Thoracic aorta (tissue), 2 donors: ENCODE results near the gene PRRC2B. TPM values are rescaled to one million over a fixed set of nuclear protein-coding genes. Genes with fewer than 3 reads are reported as not detected.

ENCODE experiments used
- ATAC-seq: fragments of 150-250 bp; one replicate; pipeline ENCODE4 v1.8.0; 2017; ENCODE audit warnings: low read depth; ENCODE audit not compliant: insufficient number of reproducible peaks, low FRiP score
- DNase-seq: peaks from one replicate; pipeline ENCODE4 v3.0.0-alpha.2; 2020; ENCODE audit warnings: low spot score
- H3K27ac ChIP-seq, 2 donors: fragments of 200-600 bp; sonication (generic); 1 replicate in 1 of 2; 2 replicates in 1 of 2; pipeline ENCODE4 v1.5.1; 2016; ENCODE audit warnings: mild to moderate bottlenecking in 2 of 2, moderate library complexity in 2 of 2
- H3K27me3 ChIP-seq: fragments of 200-600 bp; sonication (generic); replicated peaks from 2 replicates; pipeline ENCODE4 v1.6.0; 2016; ENCODE audit warnings: mild to moderate bottlenecking; ENCODE audit not compliant: insufficient read depth
- H3K36me3 ChIP-seq: fragments of 200-600 bp; sonication (generic); one replicate; pipeline ENCODE4 v1.5.1; 2016
- H3K4me1 ChIP-seq, 2 donors: fragments of 200-600 bp; sonication (generic); 1 replicate in 1 of 2; 2 replicates in 1 of 2; pipeline versions ENCODE4 v1.5.1 to v1.6.0; 2016; ENCODE audit warnings: low read depth in 2 of 2, mild to moderate bottlenecking in 1 of 2; ENCODE audit not compliant: control insufficient read depth in 1 of 2
- H3K4me3 ChIP-seq: fragments of 200-600 bp; sonication (generic); 2 replicates; pipeline ENCODE4 v1.5.1; 2016; ENCODE audit warnings: mild to moderate bottlenecking
- H3K9me3 ChIP-seq: fragments of 200-600 bp; sonication (generic); 2 replicates; pipeline ENCODE4 v1.5.1; 2016
- total RNA-seq, 2 donors: library from RNA; depleted of rRNA; stranded (reverse); fragments of >200 nt; gene quantifications; one replicate each; pipeline versions ENCODE4 v1.1.0 to v1.2.3, GENCODE V29; 2016
- TF ChIP-seq, protein P1 (sequence below): fragments of 200-600 bp; sonication (generic); IDR thresholded peaks from one replicate; pipeline ENCODE4 v1.5.1; 2019; ENCODE audit warnings: antibody characterized with exemption

Gene PRRC2B
- total RNA-seq, 2 donors from 2014 or later: 162 to 198 TPM

- Histone ChIP-seq H3K27ac (peak overlapping the region; percentile 39 to 52), H3K4me3 (no peak overlapping the region), H3K27me3 (no peaks in the 10 kb centered on the region), H3K9me3 (no peaks in the 10 kb centered on the region), H3K36me3 (peaks cover 86% of the 10 kb centered on the region), H3K4me1 (peaks cover 0 to 16% of the 10 kb centered on the region in 2 donors)
- DNase-seq: no peak
- no peak for ATAC-seq
- TF ChIP-seq, protein P1, sequence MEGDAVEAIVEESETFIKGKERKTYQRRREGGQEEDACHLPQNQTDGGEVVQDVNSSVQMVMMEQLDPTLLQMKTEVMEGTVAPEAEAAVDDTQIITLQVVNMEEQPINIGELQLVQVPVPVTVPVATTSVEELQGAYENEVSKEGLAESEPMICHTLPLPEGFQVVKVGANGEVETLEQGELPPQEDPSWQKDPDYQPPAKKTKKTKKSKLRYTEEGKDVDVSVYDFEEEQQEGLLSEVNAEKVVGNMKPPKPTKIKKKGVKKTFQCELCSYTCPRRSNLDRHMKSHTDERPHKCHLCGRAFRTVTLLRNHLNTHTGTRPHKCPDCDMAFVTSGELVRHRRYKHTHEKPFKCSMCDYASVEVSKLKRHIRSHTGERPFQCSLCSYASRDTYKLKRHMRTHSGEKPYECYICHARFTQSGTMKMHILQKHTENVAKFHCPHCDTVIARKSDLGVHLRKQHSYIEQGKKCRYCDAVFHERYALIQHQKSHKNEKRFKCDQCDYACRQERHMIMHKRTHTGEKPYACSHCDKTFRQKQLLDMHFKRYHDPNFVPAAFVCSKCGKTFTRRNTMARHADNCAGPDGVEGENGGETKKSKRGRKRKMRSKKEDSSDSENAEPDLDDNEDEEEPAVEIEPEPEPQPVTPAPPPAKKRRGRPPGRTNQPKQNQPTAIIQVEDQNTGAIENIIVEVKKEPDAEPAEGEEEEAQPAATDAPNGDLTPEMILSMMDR: no peak
These were observed 88.6 kb downstream of the PRRC2B start for GRCh38 chr9:131482343-131483006.

DNA sequence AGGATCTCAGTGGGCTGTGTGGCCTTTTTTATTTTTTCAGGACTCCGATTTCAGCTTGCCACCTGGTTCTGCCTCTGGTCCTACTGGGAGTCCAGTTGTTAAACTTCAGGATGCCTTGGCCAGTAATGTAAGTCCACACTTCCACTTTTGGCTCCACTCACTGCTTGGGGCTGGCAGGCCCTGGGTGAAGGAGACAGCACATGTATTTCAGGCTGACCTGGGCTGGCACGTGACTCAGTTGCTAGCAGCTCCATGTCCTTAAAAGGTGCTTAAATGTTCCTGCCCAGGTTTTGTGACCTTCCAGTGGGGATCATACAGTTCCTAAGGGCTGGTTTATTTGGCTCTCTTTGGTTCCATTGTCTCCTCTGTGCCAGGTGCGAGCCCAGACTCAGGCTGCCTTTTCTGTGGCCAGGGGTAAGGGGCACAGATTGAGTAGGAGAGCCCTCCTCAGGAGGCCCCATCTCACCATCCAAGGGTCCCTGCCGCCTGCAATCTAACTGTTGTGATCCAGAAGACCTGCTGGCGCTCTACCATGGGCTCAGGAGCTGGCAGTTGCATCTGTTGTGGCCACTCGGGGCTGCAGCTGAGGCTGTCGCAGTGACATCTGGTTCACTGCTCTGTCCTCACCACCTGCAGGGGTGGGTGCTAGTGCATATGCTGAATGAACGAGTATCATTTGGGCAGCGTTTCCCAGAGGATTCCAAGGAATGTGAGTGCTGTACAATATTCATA, 89.6 kb downstream of the PRRC2B start:
- Histone ChIP-seq H3K27me3 (no peaks in the 10 kb centered on the region), H3K27ac (peak overlapping the region; percentile 39 to 52), H3K4me1 (peaks cover 0 to 16% of the 10 kb centered on the region in 2 donors), H3K36me3 (peaks cover 86% of the 10 kb centered on the region), H3K4me3 (no peak overlapping the region), H3K9me3 (no peaks in the 10 kb centered on the region)
- no peak for ATAC-seq
- no peak for DNase-seq
- TF ChIP-seq, protein P1: no peak

GRCh38 chr9:131484051-131484445, 90.2 kb downstream of the PRRC2B start:
- no peaks in the 10 kb centered on the region for H3K9me3 ChIP-seq
- no peak for DNase-seq
- peaks cover 0 to 16% of the 10 kb centered on the region in 2 donors for H3K4me1 ChIP-seq
- peak overlapping the region in 1 of 2 donors; percentile 39 for H3K27ac ChIP-seq
- peaks cover 86% of the 10 kb centered on the region for H3K36me3 ChIP-seq
- TF ChIP-seq, protein P1: no peak
- H3K27me3 ChIP-seq: no peaks in the 10 kb centered on the region
- no peak overlapping the region for H3K4me3 ChIP-seq
- ATAC-seq: no peak

GRCh38 chr9:131484560-131485185, 90.8 kb downstream of the PRRC2B start:
- ATAC-seq (no peak), DNase-seq (no peak)
- Histone ChIP-seq H3K9me3 (no peaks in the 10 kb centered on the region), H3K27me3 (no peaks in the 10 kb centered on the region), H3K4me1 (peaks cover 0 to 16% of the 10 kb centered on the region in 2 donors), H3K4me3 (no peak overlapping the region), H3K27ac (no peak overlapping the region), H3K36me3 (peaks cover 86% of the 10 kb centered on the region)
- TF ChIP-seq, protein P1: no peak

DNA sequence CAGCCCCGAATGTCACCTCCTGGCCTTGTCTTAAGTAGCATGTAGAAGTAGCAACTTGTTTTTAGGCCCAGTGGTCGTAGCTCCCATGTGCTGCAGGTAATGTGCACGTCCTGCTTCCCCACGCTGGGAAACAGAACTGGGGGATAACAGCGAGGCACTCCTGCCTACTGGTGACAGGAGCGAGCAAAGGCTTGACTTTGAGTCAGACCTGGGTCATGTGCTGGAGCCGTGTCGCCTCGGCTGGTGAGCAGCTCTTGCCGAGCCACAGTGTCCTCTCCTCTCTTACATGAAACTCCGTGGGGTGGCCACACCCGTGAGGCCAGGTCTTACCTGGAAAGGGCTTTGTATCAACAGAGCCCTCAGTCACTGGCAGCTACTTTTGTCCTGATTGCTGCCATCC, 91.3 kb downstream of the PRRC2B start:
- H3K36me3 ChIP-seq: peaks cover 87% of the 10 kb centered on the region
- H3K9me3 ChIP-seq: no peaks in the 10 kb centered on the region
- H3K4me3 ChIP-seq: no peak overlapping the region
- no peak for ATAC-seq
- no peak overlapping the region for H3K27ac ChIP-seq
- H3K4me1 ChIP-seq: peaks cover 0 to 16% of the 10 kb centered on the region in 2 donors
- no peaks in the 10 kb centered on the region for H3K27me3 ChIP-seq
- TF ChIP-seq, protein P1: no peak
- no peak for DNase-seq
